Subcutaneous adipose tissue (tissue), 4 donors: Measurements from ENCODE around the gene SLC25A21. TPM values are rescaled to one million over a fixed set of nuclear protein-coding genes. Genes with fewer than 3 reads are reported as not detected.

ENCODE experiments used
- CTCF ChIP-seq: fragments of 450-650 bp; IDR thresholded peaks from one replicate; pipeline ENCODE4 v1.5.1; 2016; ENCODE audit warnings: low read depth, mild to moderate bottlenecking, control low read depth, antibody characterized with exemption, moderate library complexity
- total RNA-seq, 4 donors: library from RNA; depleted of rRNA; stranded (reverse); fragments of >200 nt; gene quantifications; one replicate each; pipeline ENCODE4 v1.1.0, GENCODE V29; 2016

Gene SLC25A21
- total RNA-seq, 4 donors from 2014 or later: 0.98 to 1.1 TPM; not detected in 2

GRCh38 chr14:37045340-37046061 lies 126.9 kb downstream of the SLC25A21 start:
- no peak for TF ChIP-seq CTCF

- TF ChIP-seq CTCF: no peak
Observed at GRCh38 chr14:37037636-37038387, 134.6 kb downstream of the SLC25A21 start.

GRCh38 chr14:37036669-37037341 lies 135.6 kb downstream of the SLC25A21 start:
- TF ChIP-seq CTCF: no peak

GRCh38 chr14:37035401-37035800 lies 137.0 kb downstream of the SLC25A21 start:
- TF ChIP-seq CTCF: no peak

DNA sequence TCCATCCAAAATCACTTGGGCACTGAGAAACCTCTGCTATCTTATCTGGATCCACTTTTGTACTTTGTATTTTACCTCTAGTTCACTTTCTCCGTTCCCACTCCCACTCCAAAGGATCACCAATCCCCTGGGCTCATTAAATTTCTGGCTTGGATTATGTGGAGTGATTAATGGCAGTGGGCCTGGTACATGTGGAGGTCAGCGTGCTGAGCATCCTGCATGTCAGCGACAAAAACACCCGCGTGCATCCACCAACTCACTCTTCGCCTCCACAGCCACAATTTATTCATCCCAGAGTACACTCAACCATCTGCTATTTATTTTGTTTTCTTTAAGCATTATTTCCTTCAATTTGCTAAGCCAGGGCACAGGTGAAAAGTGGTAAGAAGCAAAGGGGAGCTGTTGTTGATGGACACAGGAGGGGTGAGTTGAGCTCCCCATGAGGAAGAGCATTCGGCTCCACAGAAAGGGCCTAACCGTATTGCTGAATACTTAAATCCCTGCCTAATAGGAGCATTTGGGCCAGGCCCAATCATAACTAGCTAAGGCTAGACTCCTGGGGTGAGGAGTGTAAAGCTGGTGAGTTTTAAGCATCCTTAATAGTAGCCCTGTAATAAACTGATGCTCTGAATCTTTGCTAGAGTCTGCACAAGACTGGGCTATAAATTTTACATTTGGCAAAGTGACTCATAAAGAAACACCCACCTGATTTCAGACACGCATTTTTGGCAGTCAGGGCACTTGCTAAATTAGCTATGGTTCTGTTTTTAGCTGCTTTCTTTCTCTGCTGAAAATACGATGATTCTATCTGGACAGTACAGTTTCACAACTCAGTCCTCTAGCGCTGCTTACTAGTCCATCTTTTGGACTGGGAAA lies 137.8 kb downstream of the SLC25A21 start:
- TF ChIP-seq CTCF: no peak

- TF ChIP-seq CTCF: no peak
Observed at GRCh38 chr14:37032863-37033262, 139.5 kb downstream of the SLC25A21 start.
